Suprapubic skin (tissue), 4 donors: Measurements from ENCODE around the gene FAR2. TPM values are rescaled to one million over a fixed set of nuclear protein-coding genes. Genes with fewer than 3 reads are reported as not detected.

ENCODE experiments used
- DNase-seq, 2 donors: peaks; one replicate each; pipeline ENCODE4 v3.0.0-alpha.2; 2019; ENCODE audit warnings: low spot score in 2 of 2
- H3K27ac ChIP-seq: fragments of 200-600 bp; sonication (generic); one replicate; pipeline ENCODE4 v1.5.1; 2019
- H3K27me3 ChIP-seq: fragments of 200-600 bp; sonication (generic); one replicate; pipeline ENCODE4 v1.5.1; 2019
- H3K36me3 ChIP-seq: fragments of 200-600 bp; sonication (generic); one replicate; pipeline ENCODE4 v1.5.1; 2019
- H3K4me1 ChIP-seq: fragments of 200-600 bp; sonication (generic); one replicate; pipeline ENCODE4 v1.5.1; 2019
- H3K4me3 ChIP-seq: fragments of 200-600 bp; sonication (generic); one replicate; pipeline ENCODE4 v1.5.1; 2019; ENCODE audit warnings: mild to moderate bottlenecking
- H3K9me3 ChIP-seq: fragments of 200-600 bp; sonication (generic); one replicate; pipeline ENCODE4 v1.5.1; 2019
- CTCF ChIP-seq, 2 donors: fragments of 200-600 bp in 1 of 2; fragments of 450-650 bp in 1 of 2; sonication (generic) in 1 of 2; IDR thresholded peaks; one replicate each; pipeline ENCODE4 v1.5.1; 2016 to 2019; ENCODE audit warnings: antibody characterized with exemption in 2 of 2, mild to moderate bottlenecking in 1 of 2, moderate library complexity in 1 of 2
- EP300 ChIP-seq: sonication (generic); formaldehyde crosslinking; IDR thresholded peaks from one replicate; pipeline ENCODE4 v1.6.1; 2017; ENCODE audit warnings: antibody characterized with exemption
- POLR2A ChIP-seq, 2 donors: fragments of 450-650 bp; IDR thresholded peaks; one replicate each; pipeline ENCODE4 v1.6.1; 2017; ENCODE audit warnings: antibody characterized with exemption in 2 of 2, mild to moderate bottlenecking in 2 of 2, moderate library complexity in 2 of 2
- POLR2AphosphoS5 ChIP-seq, 3 donors: sonication (generic); formaldehyde crosslinking; IDR thresholded peaks; one replicate each; pipeline ENCODE4 v1.6.1; 2017; ENCODE audit warnings: antibody characterized with exemption in 3 of 3
- WGBS: methylation state at CpG from one replicate; pipeline ENCODE4 v1.1.5; 2018; 5-methylcytosine and 5-hydroxymethylcytosine counted together
- total RNA-seq, 4 donors: library from RNA; depleted of rRNA; stranded (reverse); fragments of >200 nt; gene quantifications; one replicate each; pipeline ENCODE4 v1.1.0, GENCODE V29; 2016

FAR2 gene
- total RNA-seq, 4 donors from 2014 or later, result 20.0 to 41.8 (median 30.6) TPM

- no peak for DNase-seq
- no peak for TF ChIP-seq EP300
- TF ChIP-seq CTCF (IDR thresholded peaks at IDR 0.05), result no peak
- TF ChIP-seq POLR2A (IDR thresholded peaks at IDR 0.05), result no peak
- TF ChIP-seq POLR2AphosphoS5 (IDR thresholded peaks at IDR 0.05), result no peak
- WGBS, result 92% methylated on average over 6 of the region's 6 CpGs
- Histone ChIP-seq H3K27me3 (no peaks in the 10 kb centered on the region), H3K36me3 (no peaks in the 10 kb centered on the region), H3K27ac (no peak overlapping the region), H3K9me3 (no peaks in the 10 kb centered on the region), H3K4me1 (no peaks in the 10 kb centered on the region), H3K4me3 (no peak overlapping the region)
These were observed 55.4 kb downstream of the FAR2 start for GRCh38 chr12:29204521-29204920.

- Histone ChIP-seq H3K36me3 (no peaks in the 10 kb centered on the region), H3K4me3 (no peak overlapping the region), H3K9me3 (no peaks in the 10 kb centered on the region), H3K27ac (no peak overlapping the region), H3K27me3 (no peaks in the 10 kb centered on the region), H3K4me1 (no peaks in the 10 kb centered on the region)
- WGBS, result 66% methylated on average over 5 of the region's 5 CpGs
- DNase-seq, result no peak
- TF ChIP-seq POLR2AphosphoS5 (IDR thresholded peaks at IDR 0.05) (no peak), POLR2A (IDR thresholded peaks at IDR 0.05) (no peak), EP300 (no peak), CTCF (IDR thresholded peaks at IDR 0.05) (no peak)
These were observed 58.0 kb downstream of the FAR2 start for GRCh38 chr12:29207120-29207519.

GRCh38 chr12:29208060-29208459 lies 59.0 kb downstream of the FAR2 start:
- no peak for TF ChIP-seq POLR2AphosphoS5 (IDR thresholded peaks at IDR 0.05)
- TF ChIP-seq POLR2A (IDR thresholded peaks at IDR 0.05), result no peak
- no peak for TF ChIP-seq CTCF (IDR thresholded peaks at IDR 0.05)
- no peak for TF ChIP-seq EP300
- no peaks in the 10 kb centered on the region for H3K4me1 ChIP-seq
- H3K27ac ChIP-seq, result no peak overlapping the region
- no peaks in the 10 kb centered on the region for H3K36me3 ChIP-seq
- WGBS, result 84% methylated on average over 2 of the region's 2 CpGs
- H3K27me3 ChIP-seq, result no peaks in the 10 kb centered on the region
- DNase-seq, result no peak
- H3K4me3 ChIP-seq, result no peak overlapping the region
- H3K9me3 ChIP-seq, result no peaks in the 10 kb centered on the region

- Histone ChIP-seq H3K27me3 (no peaks in the 10 kb centered on the region), H3K4me1 (no peaks in the 10 kb centered on the region), H3K36me3 (no peaks in the 10 kb centered on the region), H3K9me3 (no peaks in the 10 kb centered on the region), H3K27ac (no peak overlapping the region), H3K4me3 (no peak overlapping the region)
- 82% methylated on average over 3 of the region's 3 CpGs for WGBS
- TF ChIP-seq POLR2A (IDR thresholded peaks at IDR 0.05) (no peak), EP300 (no peak), CTCF (IDR thresholded peaks at IDR 0.05) (no peak), POLR2AphosphoS5 (IDR thresholded peaks at IDR 0.05) (no peak)
- DNase-seq, result no peak
These were observed 60.0 kb downstream of the FAR2 start for GRCh38 chr12:29208936-29209701.

- H3K27ac ChIP-seq, result no peak overlapping the region
- 68% methylated on average over 2 of the region's 2 CpGs for WGBS
- H3K36me3 ChIP-seq, result no peaks in the 10 kb centered on the region
- H3K27me3 ChIP-seq, result no peaks in the 10 kb centered on the region
- TF ChIP-seq POLR2A (IDR thresholded peaks at IDR 0.05), result no peak
- no peak for TF ChIP-seq EP300
- TF ChIP-seq CTCF (IDR thresholded peaks at IDR 0.05), result no peak
- no peak for TF ChIP-seq POLR2AphosphoS5 (IDR thresholded peaks at IDR 0.05)
- no peaks in the 10 kb centered on the region for H3K4me1 ChIP-seq
- no peaks in the 10 kb centered on the region for H3K9me3 ChIP-seq
- no peak for DNase-seq
- H3K4me3 ChIP-seq, result no peak overlapping the region
These were observed 62.6 kb downstream of the FAR2 start for GRCh38 chr12:29211696-29212095.
